HL-60 (cell line): ENCODE results near the gene THOC7.

ENCODE experiments used
- DNase-seq, 2 experiments: peaks; one replicate each; pipeline ENCODE4 v3.0.0-alpha.2; 2010 to 2020; ENCODE audit warnings: low read depth in 1 of 2, low spot score in 1 of 2
- H3K27ac ChIP-seq: fragments of 250-450 bp; sonication (Bioruptor Pico); replicated peaks from 2 replicates; pipeline ENCODE4 v1.5.1; 2020; ENCODE audit warnings: mild to moderate bottlenecking, moderate library complexity
- H3K27me3 ChIP-seq: fragments of 250-450 bp; sonication (Bioruptor Pico); 2 replicates; pipeline ENCODE4 v1.5.1; 2021; ENCODE audit warnings: mild to moderate bottlenecking, moderate library complexity; ENCODE audit not compliant: insufficient read depth, poor library complexity, severe bottlenecking
- H3K4me3 ChIP-seq: replicated peaks from 2 replicates; pipeline ENCODE4 v1.5.1; 2011; ENCODE audit warnings: mild to moderate bottlenecking, control low read depth, low read length; ENCODE audit not compliant: insufficient read depth
- CTCF ChIP-seq: IDR thresholded peaks from one replicate; pipeline ENCODE4 v1.5.1; 2011; ENCODE audit warnings: low read length, control low read depth, inconsistent platforms; ENCODE audit not compliant: insufficient read depth
- GABPA ChIP-seq: IDR thresholded peaks from 2 replicates; pipeline ENCODE4 v1.6.1; 2012; ENCODE audit warnings: low read depth
- POLR2AphosphoS5 ChIP-seq: IDR thresholded peaks from 2 replicates; pipeline ENCODE4 v1.6.1; 2012; ENCODE audit warnings: low read depth
- REST ChIP-seq: IDR thresholded peaks from 2 replicates; pipeline ENCODE4 v1.6.1; 2012; ENCODE audit warnings: low read depth; ENCODE audit not compliant: insufficient replicate concordance
- SPI1 ChIP-seq: IDR thresholded peaks from 2 replicates; pipeline ENCODE4 v1.6.1; 2012; ENCODE audit warnings: low read depth, mild to moderate bottlenecking, borderline replicate concordance
- long read RNA-seq: library from polyadenylated mRNA; unstranded; transcript quantifications from one replicate; pipeline ENCODE4 v2.0.0, GENCODE V29; 2020

Gene THOC7
- long read RNA-seq, transcript THOC7-201 (8 exons, 990 nt) = major isoform, 50 of 62 reads
- long read RNA-seq, partial matches to known transcripts = 3 of 62 reads
- long read RNA-seq, other reads (novel, unspliced or antisense) = 8 of 62 reads

- no peak for TF ChIP-seq REST
- TF ChIP-seq POLR2AphosphoS5 = no peak
- no peak for TF ChIP-seq CTCF
- no peak for TF ChIP-seq GABPA
- TF ChIP-seq SPI1 = no peak
- H3K27ac ChIP-seq = peak within 1 kb of the TSS; percentile 100
- no peaks in the 10 kb centered on the region for H3K27me3 ChIP-seq
- DNase-seq = peak; percentile 43 to 62
- peak within 1 kb of the TSS; percentile 80 for H3K4me3 ChIP-seq
These were observed at the start of gene THOC7, which contains the start of gene ATXN7 for GRCh38 chr3:63863150-63864007. THOC7 (minus strand) TSS chr3:63863805; CDS start chr3:63863790, 15 bp downstream. ATXN7 (plus strand) TSS chr3:63863867; CDS start chr3:63912599, 48,732 bp downstream.

- TF ChIP-seq GABPA (no peak), POLR2AphosphoS5 (no peak), CTCF (no peak), REST (no peak), SPI1 (no peak)
- Histone ChIP-seq H3K27ac (no peak overlapping the region), H3K4me3 (peak overlapping the region; percentile 53), H3K27me3 (no peaks in the 10 kb centered on the region)
- DNase-seq = no peak
These were observed 49.4 kb upstream of the THOC7 start for GRCh38 chr3:63912768-63913588.

GRCh38 chr3:63911873-63912767 is 48.5 kb upstream of the THOC7 start, which contains the start of gene SCAANT1:
SCAANT1 (minus strand) TSS chr3:63912383.
- peak within 1 kb of the TSS; percentile 63 for H3K4me3 ChIP-seq
- peak; percentile 34 to 81 for DNase-seq

More at GRCh38 chr3:63911873-63912767, 48.5 kb upstream of the THOC7 start, which contains the start of gene SCAANT1:
- TF ChIP-seq GABPA (peak; percentile 58), CTCF (no peak)
- no peaks in the 10 kb centered on the region for H3K27me3 ChIP-seq
- H3K27ac ChIP-seq = peak within 1 kb of the TSS; percentile 52
